OCI-LY7 (cell line): ENCODE measurements around the gene RRAD. TPM values are rescaled to one million over a fixed set of nuclear protein-coding genes. Genes with fewer than 3 reads are reported as not detected.
"Not testable (repeated sequence)": the region's sequence is repeated elsewhere in the genome, so short reads cannot be mapped to it uniquely, and the experiment has no call there.

Source experiments
- BruUV-seq: library from RNA; stranded (reverse); fragments of 400-500 nt; replicated peaks from 2 replicates; lab custom pipeline; 2021; lab: Mats Ljungman, UMichigan
- CTCF ChIA-PET: fragments of 300-600 bp; sonication (Branson Sonifier 250); formaldehyde crosslinking; loops from one replicate; lab custom pipeline; 2022; ENCODE audit warnings: antibody characterized with exemption; ENCODE audit not compliant: unreplicated experiment; lab: Charles Lee
- POLR2A ChIA-PET: fragments of 300-600 bp; sonication (Branson Sonifier 250); formaldehyde crosslinking; loops from one replicate; lab custom pipeline; 2022; ENCODE audit warnings: antibody characterized with exemption; lab: Charles Lee
- DNase-seq: peaks from one replicate; pipeline ENCODE4 v3.0.0-alpha.2; 2015; ENCODE audit warnings: low spot score
- H2AFZ ChIP-seq: fragments of 200-600 bp; sonication (generic), shearing (Covaris generic); 2 replicates; pipeline ENCODE4 v1.6.1; 2014; ENCODE audit warnings: mild to moderate bottlenecking, antibody characterized with exemption, low read length, moderate library complexity
- H3K27ac ChIP-seq: fragments of 200-600 bp; sonication (generic); 2 replicates; pipeline ENCODE4 v1.5.1; 2014; ENCODE audit warnings: mixed run types, low read depth, mild to moderate bottlenecking, moderate library complexity, low read length, inconsistent platforms; ENCODE audit not compliant: poor library complexity, severe bottlenecking
- H3K36me3 ChIP-seq: fragments of 200-600 bp; sonication (generic); 2 replicates; pipeline ENCODE4 v1.6.1; 2014; ENCODE audit warnings: mild to moderate bottlenecking, antibody characterized with exemption, low read length, moderate library complexity, mixed read lengths; ENCODE audit not compliant: insufficient read depth
- H3K4me1 ChIP-seq: fragments of 200-600 bp; sonication (generic); 2 replicates; pipeline ENCODE4 v1.5.1; 2014; ENCODE audit warnings: mild to moderate bottlenecking, low read length; ENCODE audit not compliant: insufficient read depth, poor library complexity, severe bottlenecking
- H3K4me2 ChIP-seq: fragments of 200-600 bp; sonication (generic); 2 replicates; pipeline ENCODE4 v1.6.1; 2014; ENCODE audit warnings: mild to moderate bottlenecking, low read length
- H3K4me3 ChIP-seq: fragments of 200-600 bp; sonication (generic); 2 replicates; pipeline ENCODE4 v1.5.1; 2014; ENCODE audit warnings: mild to moderate bottlenecking, low read depth, low read length; ENCODE audit not compliant: poor library complexity, severe bottlenecking
- H3K79me2 ChIP-seq: fragments of 200-600 bp; sonication (generic); 2 replicates; pipeline ENCODE4 v1.6.1; 2016; ENCODE audit warnings: low read depth, mild to moderate bottlenecking, low read length, moderate library complexity, mixed read lengths; ENCODE audit not compliant: insufficient read depth
- H3K9me2 ChIP-seq: fragments of 200-600 bp; sonication (generic); 2 replicates; pipeline ENCODE4 v1.6.1; 2016; ENCODE audit warnings: mild to moderate bottlenecking, low read length, mixed read lengths; ENCODE audit not compliant: insufficient read depth
- H3K9me3 ChIP-seq: fragments of 200-600 bp; sonication (generic); 2 replicates; pipeline ENCODE4 v1.6.1; 2014; ENCODE audit warnings: mild to moderate bottlenecking, mixed run types, low read length, mixed read lengths
- H4K20me1 ChIP-seq: fragments of 200-600 bp; sonication (generic); 2 replicates; pipeline ENCODE4 v1.6.1; 2014; ENCODE audit warnings: mild to moderate bottlenecking, antibody characterized with exemption, low read length, moderate library complexity, mixed read lengths; ENCODE audit not compliant: insufficient read depth
- CTCF ChIP-seq: fragments of 200-600 bp; sonication (generic); conservative IDR thresholded peaks from 2 replicates; pipeline ENCODE4 v1.5.1; 2014; ENCODE audit warnings: mild to moderate bottlenecking, antibody characterized with exemption, low read length, moderate library complexity, mixed read lengths
- EZH2phosphoT487 ChIP-seq: fragments of 200-600 bp; sonication (generic); IDR thresholded peaks from 2 replicates; pipeline ENCODE4 v1.6.1; 2018; ENCODE audit warnings: low read depth, borderline replicate concordance, mild to moderate bottlenecking, mixed run types, antibody characterized with exemption, low read length, moderate library complexity, mixed read lengths
- intact Hi-C: fragments of 100-400 bp; cut with micrococcal nuclease; formaldehyde crosslinking; loops from one replicate; pipeline ENCODE4 v1.10.0; 2022; ENCODE audit not compliant: unreplicated experiment
- total RNA-seq, 2 experiments: library from RNA; depleted of rRNA in 1 of 2; stranded (reverse); fragments of >200 nt in 1 of 2; shearing (Covaris generic) in 1 of 2; gene quantifications; 2 replicates each; pipeline ENCODE4 v1.2.3, GENCODE V29; 2014 to 2022

Gene RRAD
- total RNA-seq, 2 experiments from 2014 or later: 0.09 TPM; not detected in 1

GRCh38 chr16:66935314-66936011 is 10.1 kb upstream of the RRAD start, which contains the start of gene CES2:
TSS of gene CES2 (plus strand) at chr16:66935516. CDS start at chr16:66935636, 120 bp downstream.
- Histone ChIP-seq H3K79me2 (peaks cover 7% of the 10 kb centered on the region; the same call in 1 of the 2 replicates), H3K4me3 (peak within 1 kb of the TSS; percentile 88), H3K36me3 (peaks cover 12% of the 10 kb centered on the region; the same call in 1 of the 2 replicates), H3K4me1 (peaks cover 12% of the 10 kb centered on the region), H3K9me2 (no peaks in the 10 kb centered on the region), H4K20me1 (no peaks in the 10 kb centered on the region), H3K27ac (peak within 1 kb of the TSS; percentile 34), H3K9me3 (no peaks in the 10 kb centered on the region), H2AFZ (peak within 1 kb of the TSS; percentile 55), H3K4me2 (peak within 1 kb of the TSS; percentile 95)
- intact Hi-C loops: no loop called here
- DNase-seq: no peak
- ChIA-PET CTCF (no interaction called here), POLR2A (no interaction called here)
- no TSS peak for BruUV-seq
- TF ChIP-seq CTCF: no peak
- TF ChIP-seq EZH2phosphoT487: no peak

GRCh38 chr16:66934839-66935313 is 9.5 kb upstream of the RRAD start:
- Histone ChIP-seq H3K4me2 (peak overlapping the region; percentile 95), H2AFZ (peak overlapping the region; percentile 55), H3K4me3 (peak overlapping the region; percentile 88), H3K4me1 (peaks cover 12% of the 10 kb centered on the region), H3K27ac (peak overlapping the region; percentile 34)
- H3K36me3 ChIP-seq, H3K79me2 ChIP-seq, H4K20me1 ChIP-seq, H3K9me3 ChIP-seq, H3K9me2 ChIP-seq, CTCF ChIA-PET: not testable (repeated sequence)
- peak; percentile 12 for DNase-seq
- TSS peak; percentile 66 for BruUV-seq
- POLR2A ChIA-PET: interaction anchor here (0.6 kb wide), 1 partner anchor 9 kb away, joined by 3 read pairs; no protein-coding TSS in a partner anchor
- intact Hi-C loops: loop anchor here (5.0 kb wide), 1 partner anchor 38 kb away; no protein-coding TSS in a partner anchor

- H2AFZ ChIP-seq: peak within 1 kb of the TSS; percentile 75
- TF ChIP-seq EZH2phosphoT487 (no peak), CTCF (no peak)
- DNase-seq: peak; percentile 88
- no peaks in the 10 kb centered on the region for H3K9me2 ChIP-seq
- ChIA-PET POLR2A (interaction anchor here (0.6 kb wide), 1 partner anchor 10 kb away, joined by 3 read pairs; no protein-coding TSS in a partner anchor), CTCF (no interaction called here)
- H4K20me1 ChIP-seq: no peaks in the 10 kb centered on the region
- no peaks in the 10 kb centered on the region for H3K9me3 ChIP-seq
- peaks cover 12% of the 10 kb centered on the region for H3K4me1 ChIP-seq
- peaks cover 8% of the 10 kb centered on the region; the same call in 1 of the 2 replicates for H3K36me3 ChIP-seq
- peaks cover 7% of the 10 kb centered on the region; the same call in 1 of the 2 replicates for H3K79me2 ChIP-seq
- peak within 1 kb of the TSS; percentile 95 for H3K4me2 ChIP-seq
- intact Hi-C loops: loop anchor here (5.0 kb wide), 1 partner anchor 37 kb away; no protein-coding TSS in a partner anchor
- peak within 1 kb of the TSS; percentile 88 for H3K4me3 ChIP-seq
- peak within 1 kb of the TSS; percentile 34 for H3K27ac ChIP-seq
- BruUV-seq: no TSS peak
These were observed 9.0 kb upstream of the RRAD start, which contains the start of gene CIAO2B for GRCh38 chr16:66934138-66934838. TSS of gene CIAO2B (minus strand) at chr16:66934402. CDS start at chr16:66934364, 38 bp downstream.
